Neutrophil (primary cell): ENCODE results near the gene MIER2.

Experiments
- H3K27ac ChIP-seq: fragments of 200-600 bp; sonication (generic); 2 replicates; pipeline ENCODE4 v1.5.1; 2016; ENCODE audit warnings: mild to moderate bottlenecking, moderate library complexity
- H3K27me3 ChIP-seq: fragments of 200-600 bp; sonication (generic); 2 replicates; pipeline ENCODE4 v1.6.0; 2016; ENCODE audit warnings: mild to moderate bottlenecking
- H3K36me3 ChIP-seq: fragments of 200-600 bp; sonication (generic); 2 replicates; pipeline ENCODE4 v1.5.1; 2017
- H3K4me1 ChIP-seq, 2 experiments: fragments of 200-600 bp in 1 of 2; sonication (generic) in 1 of 2; 1 replicate in 1 of 2; 2 replicates in 1 of 2; pipeline versions ENCODE4 v1.5.1 to v1.6.1; 2013 to 2016; ENCODE audit warnings: low read depth in 1 of 2, low read length in 1 of 2, mild to moderate bottlenecking in 1 of 2, moderate library complexity in 1 of 2; ENCODE audit not compliant: control insufficient read depth in 1 of 2, insufficient read depth in 1 of 2
- H3K4me3 ChIP-seq, 2 experiments: fragments of 200-600 bp in 1 of 2; sonication (generic) in 1 of 2; 1 replicate in 1 of 2; 2 replicates in 1 of 2; pipeline ENCODE4 v1.5.1; 2013 to 2016; ENCODE audit warnings: low read depth in 1 of 2, low read length in 1 of 2, mild to moderate bottlenecking in 1 of 2, moderate library complexity in 1 of 2
- H3K9me3 ChIP-seq: fragments of 200-600 bp; sonication (generic); 2 replicates; pipeline ENCODE4 v1.5.1; 2016
- CTCF ChIP-seq: fragments of 200-600 bp; sonication (generic); IDR thresholded peaks from 2 replicates; pipeline ENCODE4 v1.5.1; 2016; ENCODE audit warnings: antibody characterized with exemption

The MIER2 gene

GRCh38 chr19:322616-323015, 22.0 kb downstream of the MIER2 start:
- Histone ChIP-seq H3K36me3 (no peaks in the 10 kb centered on the region), H3K4me3 (no peak overlapping the region), H3K4me1 (no peaks in the 10 kb centered on the region), H3K27me3 (no peaks in the 10 kb centered on the region), H3K27ac (no peak overlapping the region), H3K9me3 (peaks cover 3% of the 10 kb centered on the region)
- no peak for TF ChIP-seq CTCF

- H3K4me3 ChIP-seq = no peak overlapping the region
- H3K9me3 ChIP-seq = no peaks in the 10 kb centered on the region
- H3K27me3 ChIP-seq = no peaks in the 10 kb centered on the region
- no peaks in the 10 kb centered on the region for H3K4me1 ChIP-seq
- no peak for TF ChIP-seq CTCF
- no peaks in the 10 kb centered on the region for H3K36me3 ChIP-seq
- no peak overlapping the region for H3K27ac ChIP-seq
Observed at GRCh38 chr19:318509-318774, 26.2 kb downstream of the MIER2 start.

- Histone ChIP-seq H3K27ac (no peak overlapping the region), H3K4me1 (no peaks in the 10 kb centered on the region), H3K4me3 (no peak overlapping the region), H3K36me3 (no peaks in the 10 kb centered on the region), H3K27me3 (no peaks in the 10 kb centered on the region), H3K9me3 (no peaks in the 10 kb centered on the region)
- no peak for TF ChIP-seq CTCF
Observed at GRCh38 chr19:317710-318508, 26.7 kb downstream of the MIER2 start.

- H3K4me3 ChIP-seq = no peak overlapping the region
- no peaks in the 10 kb centered on the region for H3K9me3 ChIP-seq
- no peak overlapping the region for H3K27ac ChIP-seq
- H3K4me1 ChIP-seq = no peaks in the 10 kb centered on the region
- H3K36me3 ChIP-seq = no peaks in the 10 kb centered on the region
- TF ChIP-seq CTCF = no peak
- H3K27me3 ChIP-seq = no peaks in the 10 kb centered on the region
Observed at GRCh38 chr19:315811-316210, 28.8 kb downstream of the MIER2 start.

GRCh38 chr19:313988-314815, 30.4 kb downstream of the MIER2 start:
- TF ChIP-seq CTCF = no peak
- Histone ChIP-seq H3K36me3 (no peaks in the 10 kb centered on the region), H3K4me1 (no peaks in the 10 kb centered on the region), H3K9me3 (no peaks in the 10 kb centered on the region), H3K4me3 (no peak overlapping the region), H3K27me3 (no peaks in the 10 kb centered on the region), H3K27ac (no peak overlapping the region)
